Measurements from ENCODE around the gene TMEM131.
A peak's percentile ranks its signal among the peaks of the same experiment; 100 is the strongest.

The TMEM131 gene

DNA sequence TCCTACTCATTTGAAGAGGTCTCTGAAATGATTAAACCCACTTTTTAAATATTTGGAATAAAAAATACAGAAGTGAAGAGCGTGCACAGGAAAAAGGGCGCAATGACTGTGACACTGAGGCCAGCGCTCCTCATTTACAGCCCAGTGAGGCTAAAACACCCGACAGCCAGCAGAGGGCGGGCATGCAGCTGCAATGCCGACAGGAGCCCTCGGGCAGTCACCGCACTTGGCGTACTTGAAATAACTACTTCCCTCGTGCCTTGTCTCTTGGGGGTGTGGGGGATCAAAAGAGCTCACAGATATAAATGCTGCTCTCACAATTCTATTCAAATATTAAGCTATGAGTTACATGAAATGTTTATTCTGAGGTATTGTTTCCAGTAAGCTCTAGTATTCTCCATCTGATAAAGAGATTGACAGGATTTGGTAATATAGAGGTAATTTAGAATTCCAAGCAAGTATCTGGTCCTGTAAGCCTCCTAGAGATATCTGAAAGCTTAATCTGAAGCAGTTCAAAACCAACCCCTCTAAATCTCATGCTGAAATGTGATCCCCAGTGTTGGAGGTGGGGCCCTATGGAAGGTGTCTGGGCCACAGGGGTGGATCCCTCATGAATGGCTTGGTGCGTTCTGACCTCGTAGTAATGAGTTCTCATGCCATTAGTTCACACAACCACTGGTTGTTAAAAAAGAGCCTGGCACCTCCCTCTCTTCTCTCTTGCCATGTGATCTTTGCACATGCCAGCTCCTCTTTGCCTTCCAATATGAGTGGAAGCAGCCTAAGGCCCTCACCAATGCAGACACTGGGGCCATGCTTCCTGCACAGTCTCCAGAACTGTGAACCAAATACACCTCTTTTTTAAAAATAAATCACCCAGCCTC is 188.8 kb downstream of the TMEM131 start:
- DNase-seq (ENCODE audit: low read depth): peak; percentile 34

DNA sequence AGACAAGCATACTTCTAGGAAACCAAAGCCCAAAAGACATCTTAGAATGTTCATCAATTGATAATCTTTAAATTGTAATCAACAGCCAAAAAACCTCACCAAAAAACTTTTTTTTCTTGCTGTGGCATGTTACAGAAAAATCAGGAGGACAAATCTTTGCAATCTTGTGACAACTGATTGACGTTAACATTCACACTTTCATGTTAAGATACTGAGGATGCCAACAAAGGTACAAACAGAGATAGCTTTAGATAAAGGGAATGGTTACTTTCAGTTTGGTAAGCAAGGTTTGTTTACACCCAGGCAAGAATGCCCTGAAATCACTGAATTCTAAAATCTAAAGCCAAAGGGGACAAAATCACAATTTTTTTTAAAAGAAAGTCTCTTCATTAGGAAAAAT is 190.0 kb downstream of the TMEM131 start:
- DNase-seq (ENCODE audit: low read depth): no peak

DNA sequence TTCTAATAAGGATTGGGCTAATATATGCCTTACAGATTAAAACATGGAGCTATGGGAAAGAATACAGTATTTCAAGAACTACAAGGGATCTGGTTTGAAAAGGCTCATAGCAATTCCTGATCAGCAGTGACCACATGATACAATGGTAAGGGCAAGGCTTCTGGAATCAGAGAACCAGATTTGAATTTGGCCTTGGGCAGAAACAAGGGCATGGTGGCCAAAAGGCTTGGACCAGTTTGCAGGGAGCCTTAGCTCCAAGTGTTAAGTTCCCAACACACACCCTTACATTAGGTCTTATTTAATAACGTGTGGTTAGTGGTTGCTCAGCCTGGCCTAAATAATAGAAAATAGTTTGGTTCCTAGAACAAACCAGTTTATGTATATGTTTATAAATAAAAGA is 194.7 kb downstream of the TMEM131 start:
- no peak for DNase-seq (ENCODE audit: low read depth)

DNA sequence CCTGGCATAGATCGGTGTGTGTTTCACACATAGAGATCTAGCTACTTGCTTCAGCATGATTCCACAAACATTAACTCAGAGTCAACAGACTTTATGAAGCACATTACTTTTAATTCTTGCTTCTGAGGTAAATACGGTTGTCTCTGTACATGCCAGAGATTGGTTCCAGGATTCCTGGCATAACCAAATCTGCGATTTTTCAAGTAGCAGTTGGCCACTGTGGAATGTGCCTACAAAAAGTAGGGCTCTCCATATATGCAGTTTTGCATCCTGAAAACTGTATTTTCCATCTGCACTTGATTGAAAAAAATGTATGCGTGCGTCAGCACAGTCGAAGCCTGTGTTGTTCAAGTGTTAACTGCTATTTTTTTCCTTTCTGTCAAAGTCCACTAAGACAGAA is 197.3 kb downstream of the TMEM131 start:
- no peak for DNase-seq (ENCODE audit: low read depth)

DNA sequence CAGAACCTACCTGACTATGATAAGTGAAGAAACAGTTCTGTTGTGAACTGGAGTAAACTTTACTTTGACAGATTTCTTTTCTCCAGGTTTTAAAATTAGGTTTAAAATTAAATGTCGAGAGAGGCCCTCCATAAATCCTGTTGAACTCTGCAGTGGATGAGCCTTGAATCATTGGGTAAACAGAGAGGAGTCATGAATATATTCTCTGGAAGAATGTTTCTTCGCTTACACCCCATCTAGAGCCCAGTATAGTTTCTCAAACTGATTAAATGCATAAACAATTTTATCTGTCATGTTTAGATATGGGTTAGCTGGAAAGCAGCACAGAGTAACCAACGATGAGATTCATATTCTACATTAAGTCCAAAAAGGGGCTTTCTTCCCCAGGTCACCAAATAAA is 198.4 kb downstream of the TMEM131 start:
- no peak for DNase-seq (ENCODE audit: low read depth)

DNA sequence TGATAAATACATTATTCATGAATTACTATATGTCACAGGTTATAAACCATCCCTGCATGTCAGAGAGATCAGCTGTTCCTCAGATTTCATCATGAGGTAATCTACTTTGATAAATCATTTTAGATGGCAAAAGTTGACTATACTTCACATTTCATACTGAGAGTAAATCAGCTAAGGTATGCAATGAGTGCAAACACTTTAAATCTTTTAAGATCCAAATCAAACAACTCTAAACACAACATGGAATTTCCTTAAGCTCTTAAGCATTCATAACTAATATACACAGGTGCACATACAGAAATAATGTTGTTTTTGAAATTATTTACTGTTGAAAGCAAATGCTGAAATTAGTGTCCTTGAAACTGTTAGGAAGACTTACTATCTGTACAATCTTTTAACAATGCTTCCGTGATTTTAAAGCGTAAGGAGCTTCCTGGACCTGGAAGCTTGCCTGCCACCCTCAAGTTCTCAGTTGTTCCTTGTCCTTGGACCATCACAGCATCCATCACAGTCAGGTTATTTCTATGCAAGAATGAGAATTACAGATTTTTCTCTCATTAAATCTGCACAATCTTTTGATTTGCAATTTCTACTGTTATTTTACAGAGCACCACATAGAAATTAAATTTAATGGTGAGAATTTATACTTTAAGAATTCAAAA is 199.2 kb downstream of the TMEM131 start:
- DNase-seq (ENCODE audit: low read depth): no peak

DNA sequence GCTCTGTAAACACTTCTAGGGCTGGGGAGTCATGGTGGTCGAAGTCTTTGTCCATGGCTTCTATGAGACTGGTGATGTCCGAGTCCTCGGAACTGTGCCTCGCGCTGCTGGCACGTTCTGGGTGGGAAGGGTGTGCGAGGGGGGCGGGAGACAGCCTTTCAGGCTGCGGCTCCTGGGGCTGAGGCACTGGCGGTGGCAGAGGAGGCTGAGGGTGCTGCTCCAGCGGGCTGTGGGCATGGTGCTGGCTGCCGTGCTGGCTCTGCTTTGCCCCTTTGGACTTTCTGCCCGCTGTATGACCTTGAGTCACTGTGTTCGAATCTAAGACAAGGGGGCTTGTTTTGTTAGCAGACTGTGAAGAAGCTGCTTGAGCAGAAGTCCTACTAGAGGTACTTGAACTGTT is 203.3 kb downstream of the TMEM131 start:
- no peak for DNase-seq (ENCODE audit: low read depth)

DNA sequence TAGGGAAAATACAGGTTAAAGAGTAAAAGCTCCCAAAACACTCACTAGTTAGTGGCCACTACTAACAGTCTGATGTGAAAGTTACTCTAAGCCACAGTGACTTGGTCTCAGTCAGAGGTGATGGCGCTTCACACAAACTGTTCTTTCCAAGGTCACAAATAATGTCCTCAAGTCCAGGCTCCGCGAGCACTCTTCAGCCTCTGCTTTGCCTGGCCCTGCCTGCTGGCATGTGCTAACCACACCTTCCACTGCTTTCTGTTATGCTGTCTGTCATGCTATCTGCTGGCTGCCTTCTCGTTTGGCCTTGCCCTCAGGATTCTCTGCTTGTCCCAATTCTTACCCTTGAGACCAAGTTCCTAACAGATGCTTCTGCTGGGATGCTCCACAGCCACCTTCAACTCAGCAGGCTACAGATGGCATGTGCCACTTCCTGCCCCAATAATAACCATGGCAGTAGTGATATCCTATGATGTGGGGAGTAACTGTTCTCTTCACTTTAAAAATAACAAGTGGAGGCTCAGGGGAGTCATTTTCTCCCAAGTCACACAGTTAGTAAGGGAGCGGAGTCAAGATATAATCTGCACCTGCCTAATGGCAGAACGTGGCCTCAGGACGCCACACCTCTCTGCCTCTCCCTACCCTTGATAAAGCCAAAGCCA is 206.6 kb downstream of the TMEM131 start:
- DNase-seq (ENCODE audit: low read depth): no peak

DNA sequence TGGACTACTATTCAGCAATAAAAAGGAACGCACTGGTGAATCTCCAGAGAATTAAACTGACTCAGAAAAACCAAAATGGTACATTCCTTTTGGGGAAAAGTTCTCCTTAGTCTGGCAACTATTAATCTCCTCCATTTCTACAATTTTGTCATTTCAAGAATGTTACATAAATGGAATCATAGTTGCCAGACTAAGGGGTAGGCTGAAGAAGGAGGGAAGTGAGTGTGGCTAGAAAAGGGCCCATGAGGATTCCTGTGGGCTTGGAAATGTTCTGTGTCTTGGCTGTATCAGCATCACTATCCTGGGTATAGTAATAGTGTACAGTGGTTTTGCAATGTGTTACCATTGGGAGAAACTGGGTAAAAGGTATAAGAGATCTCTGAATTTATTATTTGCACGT is 209.9 kb downstream of the TMEM131 start:
- no peak for DNase-seq (ENCODE audit: low read depth)

DNA sequence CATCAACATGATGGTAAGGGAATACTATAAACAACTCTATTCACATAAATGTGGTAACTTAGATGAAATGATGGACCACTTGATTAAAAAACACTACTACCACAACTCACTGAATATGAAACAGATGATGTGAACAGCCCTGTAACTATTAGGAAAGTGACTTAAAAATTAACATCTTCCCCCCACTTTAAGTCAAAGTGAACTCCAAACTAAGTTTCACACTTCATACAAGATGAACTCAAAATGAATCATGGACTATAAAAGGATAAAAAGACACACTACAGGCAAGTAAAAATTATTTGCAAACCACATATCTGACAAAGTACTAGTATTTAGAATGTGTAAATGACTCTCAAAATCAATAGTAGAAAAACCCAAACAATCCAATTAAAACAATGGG is 210.8 kb downstream of the TMEM131 start:
- DNase-seq (ENCODE audit: low read depth): no peak

DNA sequence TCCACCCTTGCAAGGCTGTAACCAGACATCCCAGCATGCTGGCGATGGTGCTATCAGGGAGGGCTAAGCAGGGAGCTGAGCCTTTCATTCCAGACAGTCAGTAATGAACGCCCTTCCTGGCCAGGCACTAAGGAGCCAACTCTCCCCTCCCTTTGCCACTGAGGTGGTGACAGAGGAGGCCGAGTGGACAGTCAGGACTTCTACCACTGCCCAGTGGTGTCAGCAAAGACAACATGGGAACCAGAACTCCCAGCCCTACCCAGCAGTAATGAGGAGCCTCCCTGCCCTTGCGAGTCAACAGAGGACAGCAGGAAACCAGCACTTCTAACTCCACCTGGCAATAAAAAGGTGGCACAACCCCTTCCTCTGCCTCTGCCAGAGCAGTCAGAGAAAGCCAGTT is 213.8 kb downstream of the TMEM131 start:
- no peak for DNase-seq (ENCODE audit: low read depth)

DNA sequence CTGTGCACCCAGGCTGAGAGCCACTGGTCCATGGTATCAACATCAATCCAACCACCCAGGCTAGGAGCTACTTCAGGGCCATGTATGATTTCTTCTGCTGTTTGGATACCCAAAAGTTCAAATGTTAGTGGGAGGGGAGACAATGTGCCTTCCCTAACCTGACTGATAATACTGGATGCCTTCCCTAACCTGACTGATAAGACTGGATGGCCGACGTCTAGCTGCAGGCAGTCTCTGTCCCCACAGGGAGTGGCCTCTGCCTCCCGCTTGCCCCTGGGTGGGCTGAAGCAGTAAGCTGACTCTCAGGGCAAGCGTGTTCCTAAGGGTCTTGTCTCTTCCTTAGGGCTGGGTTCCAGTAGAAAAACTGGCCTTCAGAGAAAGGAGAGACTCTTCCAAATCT is 216.6 kb downstream of the TMEM131 start:
- DNase-seq (ENCODE audit: low read depth): no peak

DNA sequence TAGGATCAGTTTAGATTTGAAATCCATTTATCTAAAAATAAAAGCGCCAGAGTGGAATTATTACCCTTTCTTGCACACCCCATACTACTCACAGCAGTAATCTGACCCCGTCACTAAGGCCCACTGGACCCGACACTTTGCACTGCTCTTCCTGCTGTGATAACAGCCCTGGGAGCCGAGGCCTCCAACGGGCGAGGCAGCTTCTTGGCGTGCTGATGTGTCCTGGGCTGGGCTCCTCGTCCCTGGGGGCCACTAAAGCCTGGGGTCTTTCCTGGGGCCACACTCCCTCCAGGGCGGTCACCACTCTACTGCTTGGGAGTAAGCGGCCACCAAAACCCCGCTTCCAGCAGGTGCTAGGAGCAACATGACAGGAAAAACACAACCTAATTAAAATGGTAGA is 220.7 kb downstream of the TMEM131 start:
- DNase-seq (ENCODE audit: low read depth): no peak

DNA sequence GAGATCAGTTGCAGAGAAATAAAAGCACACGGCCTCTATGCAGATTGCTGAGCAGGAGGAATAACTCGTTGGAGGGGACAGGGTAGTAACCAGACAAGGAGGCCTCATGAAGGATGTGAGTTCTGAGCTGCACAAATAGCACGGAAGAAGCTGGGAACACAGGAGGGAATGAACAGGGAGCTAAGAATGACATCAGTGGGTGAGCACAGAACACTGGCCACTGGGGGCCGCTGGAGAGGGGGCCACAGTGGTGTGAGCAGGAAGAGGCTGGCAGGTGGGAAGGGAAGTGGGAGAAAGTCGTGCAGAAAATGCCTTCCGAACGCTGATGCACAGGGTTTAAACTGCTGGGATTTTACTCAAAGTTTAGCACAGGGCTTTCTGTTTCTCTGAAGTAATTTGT is 221.3 kb downstream of the TMEM131 start:
- DNase-seq (ENCODE audit: low read depth): no peak

DNA sequence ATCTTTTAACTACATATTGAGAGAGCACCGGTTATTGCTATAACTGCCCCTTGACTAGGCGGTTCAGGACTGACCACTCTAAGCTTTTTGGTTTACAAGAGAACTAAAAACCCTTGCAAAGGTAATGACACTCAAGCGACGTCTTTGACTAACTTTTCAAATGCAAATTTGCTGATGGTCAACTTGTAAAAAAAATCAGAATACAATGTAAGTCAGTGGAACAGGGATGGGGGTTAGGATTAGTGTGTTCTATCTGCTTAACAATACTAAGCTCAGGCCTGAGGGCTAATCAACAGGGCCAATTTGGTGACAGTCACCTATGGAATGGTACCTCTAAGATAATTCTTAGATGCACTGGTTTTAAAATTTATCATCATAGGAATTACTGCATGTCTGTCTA is 225.3 kb downstream of the TMEM131 start:
- DNase-seq (ENCODE audit: low read depth): no peak

DNA sequence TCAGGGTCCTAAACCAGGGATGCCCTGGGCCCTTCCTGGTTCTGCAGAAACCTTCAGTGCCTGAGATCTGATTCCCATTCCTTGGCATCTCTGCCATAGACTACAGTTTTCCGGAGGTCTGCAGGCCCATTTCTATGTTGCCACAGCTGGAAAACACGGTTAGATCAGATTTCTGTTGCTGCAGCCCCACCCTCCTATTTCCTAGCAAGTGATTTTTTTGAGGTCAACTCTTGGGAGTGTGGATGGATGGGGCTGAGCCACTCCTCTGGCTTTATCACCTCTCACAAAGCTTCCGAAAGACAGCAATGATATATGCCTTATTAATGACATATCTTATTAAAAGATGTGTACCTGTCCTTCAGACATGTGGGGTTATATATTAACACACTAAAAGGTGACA is 226.0 kb downstream of the TMEM131 start:
- DNase-seq (ENCODE audit: low read depth): no peak

DNA sequence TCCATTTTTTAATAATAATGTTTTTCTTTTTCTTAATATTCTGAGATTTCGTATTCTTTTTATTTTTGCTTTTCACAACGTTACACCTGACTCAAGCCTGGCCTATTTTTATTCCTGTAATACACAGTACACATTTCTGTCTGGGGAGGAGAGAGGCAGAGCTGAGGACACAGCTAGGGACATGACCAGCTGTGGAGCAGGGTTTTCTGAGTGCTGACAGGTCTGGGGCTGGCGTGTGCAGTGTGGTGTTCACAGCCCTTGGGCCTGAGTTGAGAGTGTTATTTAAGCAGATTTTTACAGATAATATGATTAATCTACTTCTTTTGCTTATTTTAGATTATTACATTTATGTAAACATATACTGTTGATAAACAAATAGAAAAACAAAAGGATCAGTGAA is 226.4 kb downstream of the TMEM131 start:
- no peak for DNase-seq (ENCODE audit: low read depth)

DNA sequence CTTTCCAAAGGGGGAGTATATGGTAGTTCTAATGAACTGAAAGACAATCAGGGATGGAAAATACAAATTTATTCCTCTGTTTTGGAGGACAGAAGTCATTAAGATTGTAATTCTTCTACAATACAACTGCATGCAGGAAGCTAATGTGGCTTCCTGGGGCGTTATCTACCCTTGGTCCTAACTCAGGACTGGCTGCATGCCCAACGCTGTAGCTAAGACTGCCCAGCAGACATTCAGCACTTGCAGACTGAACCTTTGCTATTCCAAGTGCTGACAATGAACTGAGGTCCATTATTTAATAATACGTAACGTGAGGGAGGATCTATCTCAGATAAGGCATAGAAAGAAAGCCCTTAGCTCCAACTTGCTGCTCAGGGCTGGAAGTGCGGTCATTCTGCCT is 229.2 kb downstream of the TMEM131 start:
- no peak for DNase-seq (ENCODE audit: low read depth)

DNA sequence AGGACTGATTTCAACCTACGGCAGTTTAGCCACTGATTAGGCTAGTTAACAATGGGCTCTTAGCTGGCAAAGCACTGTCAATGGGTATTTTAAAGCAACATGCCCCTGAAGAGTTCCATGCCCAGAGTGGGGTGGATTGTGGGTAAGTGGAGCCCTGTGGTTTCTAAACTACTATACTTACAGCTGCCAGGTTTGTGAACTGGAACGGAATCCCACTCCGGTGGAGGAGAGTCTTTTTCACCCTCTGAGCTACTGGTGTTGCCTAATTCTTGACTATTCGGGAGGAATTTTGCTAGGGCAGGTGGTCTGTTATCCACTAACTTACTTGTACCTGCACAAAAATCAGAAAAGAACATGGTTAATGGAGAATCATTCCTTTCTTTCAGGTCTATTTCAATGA is 229.8 kb downstream of the TMEM131 start:
- DNase-seq (ENCODE audit: low read depth): no peak

DNA sequence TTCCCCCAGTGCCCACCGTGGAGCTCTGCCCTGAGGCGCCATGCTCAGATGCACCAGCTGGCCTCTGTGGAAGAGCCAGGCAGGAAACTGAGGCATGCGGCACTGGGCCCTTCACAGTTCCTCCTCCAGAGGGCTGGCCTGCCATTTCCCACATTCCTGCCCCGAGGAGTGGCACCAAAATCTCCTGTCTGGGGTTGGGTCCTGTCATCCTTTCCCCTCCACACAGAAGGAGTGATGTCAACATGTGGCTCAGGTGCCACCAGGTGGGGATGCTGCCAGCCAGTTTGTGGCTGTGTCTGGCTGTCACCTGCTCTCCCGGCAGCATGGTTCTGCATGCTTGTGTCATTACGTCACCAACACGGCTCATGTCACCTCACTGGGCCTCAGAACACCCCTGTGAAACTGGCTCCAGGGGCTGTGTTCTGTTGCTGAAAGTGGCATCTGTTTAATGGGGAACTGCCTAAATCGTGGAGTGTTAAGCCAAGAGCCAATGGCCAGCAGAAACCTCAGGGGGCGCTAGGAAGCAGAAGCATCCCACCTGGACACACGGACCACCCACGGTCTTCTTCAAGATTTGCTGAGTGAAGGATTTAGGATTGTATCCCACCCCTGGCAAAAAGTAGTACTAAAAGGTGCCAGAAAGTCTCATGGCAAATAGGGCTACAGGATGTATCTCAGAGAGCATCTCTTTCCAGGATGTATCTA is 231.0 kb downstream of the TMEM131 start:
- DNase-seq (ENCODE audit: low read depth): no peak

DNA sequence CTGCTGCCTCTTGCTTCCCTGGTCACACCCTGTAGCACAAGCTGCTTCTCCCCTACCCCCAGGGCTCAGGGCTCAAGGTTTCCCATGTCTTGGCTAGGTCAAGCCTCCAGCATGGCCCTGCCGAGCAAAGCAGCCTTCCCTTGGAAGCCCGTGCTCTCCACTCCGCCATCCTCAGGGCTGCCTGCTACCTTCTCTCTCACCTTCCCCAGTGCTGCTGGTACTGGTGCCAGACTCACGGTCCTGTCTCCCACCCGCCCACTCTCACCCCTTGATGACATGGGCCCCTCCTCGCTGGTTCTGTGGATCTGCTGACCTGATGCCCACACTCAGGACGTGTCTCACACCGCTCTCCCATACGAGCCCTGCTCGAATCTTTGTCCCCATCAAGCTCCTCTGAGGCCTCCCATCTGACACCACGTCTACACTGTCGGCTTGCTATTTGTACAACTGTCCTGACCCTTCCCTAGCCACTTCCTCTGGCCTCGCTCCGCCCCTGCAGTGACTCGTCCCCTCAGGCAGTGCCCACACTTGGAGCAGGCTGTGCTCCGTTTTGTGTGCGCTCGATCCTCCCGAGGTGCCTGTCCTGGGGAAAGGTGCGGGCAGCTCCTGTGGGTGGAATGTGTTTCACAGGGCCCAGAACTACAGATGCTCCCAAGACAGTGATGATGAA is 232.4 kb downstream of the TMEM131 start:
- no peak for DNase-seq (ENCODE audit: low read depth)

DNA sequence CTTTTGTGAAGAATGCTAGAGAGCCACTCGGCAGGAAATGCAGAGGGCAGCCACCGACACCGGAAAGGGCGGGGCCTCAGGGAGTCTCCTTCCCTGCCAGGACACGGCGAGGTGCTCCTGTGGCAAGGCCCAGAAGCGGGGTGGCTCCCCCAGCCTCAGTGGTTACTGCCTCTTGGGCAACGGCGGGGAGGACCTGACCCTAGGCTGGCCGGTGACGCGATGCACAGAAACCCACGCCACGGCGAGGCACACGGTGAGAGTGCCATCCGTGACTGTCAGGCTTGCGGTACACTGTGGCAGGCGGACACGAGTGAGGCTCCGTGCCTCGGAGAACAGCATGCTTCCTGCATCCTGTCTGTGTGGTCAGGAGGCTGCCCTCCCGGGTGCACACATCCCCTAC is 234.6 kb downstream of the TMEM131 start:
- DNase-seq (ENCODE audit: low read depth): peak; percentile 29
